COLO668 (cell line): ENCODE data around the gene PPP2R2C.

Experiments
- DNase-seq: peaks from one replicate; lab custom pipeline; 2025; ENCODE audit not compliant: unreplicated experiment; lab: John Stamatoyannopoulos, UW

The PPP2R2C gene

GRCh38 chr4:6472387-6473263, at the start of gene PPP2R2C:
Gene PPP2R2C (minus strand): TSS chr4:6472614. CDS start chr4:6472229, 385 bp downstream.
- peak; percentile 66 for DNase-seq

GRCh38 chr4:6520978-6521377, 48.6 kb upstream of the PPP2R2C start:
- no peak for DNase-seq

DNA sequence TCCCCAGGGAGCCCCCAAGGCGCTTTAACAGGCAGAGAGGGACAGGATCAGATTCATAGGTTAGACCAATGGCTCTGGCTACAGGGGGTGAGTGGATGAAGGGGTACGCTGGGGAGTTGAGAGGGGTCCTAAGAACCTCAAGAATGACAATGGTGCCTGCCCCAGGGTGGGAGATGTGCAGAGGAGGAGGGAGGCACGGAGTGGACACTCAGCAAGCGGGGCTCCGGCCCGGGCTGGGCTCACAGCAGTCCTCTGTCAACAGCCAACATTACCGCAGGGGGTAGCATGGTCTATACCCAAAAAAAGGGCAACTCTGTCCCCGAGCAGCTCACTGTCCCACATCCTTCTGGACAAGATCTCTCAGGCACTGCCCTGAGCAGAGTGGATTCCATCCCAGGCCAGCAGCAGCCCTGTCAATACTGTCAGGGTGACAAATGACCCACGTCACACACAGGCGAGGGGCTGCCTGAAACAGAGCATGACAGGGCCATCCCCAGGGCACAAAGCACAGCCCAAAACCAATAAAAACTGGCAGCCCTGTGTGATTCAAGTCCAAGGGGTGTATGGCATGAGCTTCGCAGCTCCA, 47.7 kb upstream of the PPP2R2C start:
- DNase-seq: no peak

DNA sequence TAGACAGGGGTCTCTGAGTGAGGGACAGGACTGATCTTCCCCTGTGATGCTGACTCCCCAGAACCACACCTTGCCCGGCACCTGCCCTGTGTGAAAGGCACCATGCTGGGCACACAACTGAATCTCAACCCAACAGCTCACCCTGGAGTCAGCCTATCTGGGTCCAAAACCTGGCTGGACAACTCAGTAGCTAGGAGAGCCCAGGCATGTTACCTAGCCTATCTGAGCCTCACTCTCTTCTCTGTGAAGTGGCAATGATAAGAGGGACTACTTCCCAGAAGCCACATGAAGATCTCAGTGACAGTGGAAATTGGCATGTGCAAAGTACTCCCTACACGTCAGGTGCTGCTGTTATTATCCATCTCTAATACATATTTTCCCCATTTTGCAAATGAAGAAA, 44.8 kb upstream of the PPP2R2C start:
- DNase-seq: no peak

- DNase-seq: no peak
Observed at GRCh38 chr4:6516762-6517161, 44.3 kb upstream of the PPP2R2C start.

DNA sequence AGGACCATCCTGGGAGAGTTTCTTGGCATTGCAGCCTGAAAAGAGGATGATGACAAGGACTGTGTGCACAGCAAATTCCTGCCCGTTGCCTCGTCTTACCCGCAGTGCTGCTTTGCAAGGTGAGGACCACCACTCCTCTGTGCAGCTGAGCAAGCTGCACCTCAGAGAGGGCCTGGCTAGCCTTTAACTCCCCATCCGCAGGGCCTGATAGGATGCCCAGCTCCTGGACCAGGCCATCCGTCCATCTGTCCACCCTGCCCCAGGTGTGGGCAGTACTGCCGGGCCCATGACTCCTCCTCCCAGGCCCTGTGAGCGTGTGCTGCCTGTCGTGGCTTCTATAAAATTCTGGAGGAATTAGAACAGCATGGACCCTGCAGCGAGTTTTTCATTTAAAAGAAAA, 43.9 kb upstream of the PPP2R2C start:
- DNase-seq: no peak

GRCh38 chr4:6513678-6514077, 41.3 kb upstream of the PPP2R2C start:
- DNase-seq: no peak

DNA sequence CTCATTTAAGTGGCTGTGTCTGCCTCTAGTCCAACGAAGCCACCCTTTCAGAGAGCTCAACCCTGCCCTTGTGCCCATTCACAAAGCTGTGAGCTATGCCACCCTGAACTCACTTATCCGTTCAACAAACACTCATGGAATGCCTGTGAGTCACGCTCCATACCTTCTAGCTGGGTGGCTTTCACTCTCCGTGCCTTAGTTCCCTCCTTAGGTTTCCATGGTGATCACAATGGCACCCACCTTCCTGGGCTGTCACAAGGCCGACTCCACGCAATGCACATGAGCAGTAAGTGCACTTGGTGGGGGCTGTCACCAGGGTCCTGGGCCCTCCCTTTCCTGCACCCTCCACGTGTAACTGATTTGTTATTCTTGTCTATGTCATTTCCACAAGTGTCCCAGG, 37.2 kb upstream of the PPP2R2C start:
- DNase-seq: no peak

DNA sequence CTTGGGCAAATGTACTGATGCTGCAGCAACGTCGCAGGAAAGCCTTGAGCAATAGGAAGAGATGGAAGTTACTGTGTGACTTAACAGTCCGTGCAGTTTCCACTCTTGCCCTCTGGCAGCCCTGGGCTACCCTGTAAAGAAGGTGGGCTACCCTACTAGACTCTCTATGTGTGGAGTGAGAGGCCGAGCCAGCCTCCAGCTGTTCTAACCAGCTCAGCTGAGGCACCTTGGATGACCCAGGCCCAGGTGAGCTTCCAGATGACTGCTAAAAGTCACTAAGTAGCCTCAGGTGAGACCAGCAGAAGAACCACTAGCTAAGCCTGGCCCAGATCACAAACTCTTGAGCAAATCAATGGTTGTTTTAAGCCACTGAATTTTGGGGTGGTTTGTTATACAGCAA, 34.9 kb upstream of the PPP2R2C start:
- DNase-seq: no peak

DNA sequence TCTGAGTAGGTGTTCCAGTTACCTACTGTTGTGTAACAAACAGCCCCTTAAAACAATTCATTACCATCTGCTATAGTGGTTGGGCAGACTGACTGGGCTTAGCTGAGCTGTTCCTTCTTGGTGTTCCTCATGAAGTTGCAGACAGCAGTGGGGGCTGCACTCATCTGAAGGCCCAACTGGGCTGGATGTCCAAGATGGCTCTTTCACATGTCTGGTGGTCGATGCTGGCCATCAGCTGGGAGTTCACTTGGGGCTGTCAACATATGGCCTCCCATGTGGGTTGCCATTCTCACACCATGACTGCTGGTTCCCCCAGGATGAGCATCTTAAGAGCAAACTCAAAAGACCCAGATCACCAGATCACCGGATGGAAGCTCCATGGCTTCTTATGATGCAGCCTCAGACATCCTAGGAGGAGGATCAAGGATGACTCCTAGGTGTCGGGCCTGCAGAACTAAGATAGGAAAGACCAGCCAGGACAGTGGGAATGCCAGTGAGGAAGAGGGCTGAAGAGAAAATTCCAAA, 34.3 kb upstream of the PPP2R2C start:
- no peak for DNase-seq

DNA sequence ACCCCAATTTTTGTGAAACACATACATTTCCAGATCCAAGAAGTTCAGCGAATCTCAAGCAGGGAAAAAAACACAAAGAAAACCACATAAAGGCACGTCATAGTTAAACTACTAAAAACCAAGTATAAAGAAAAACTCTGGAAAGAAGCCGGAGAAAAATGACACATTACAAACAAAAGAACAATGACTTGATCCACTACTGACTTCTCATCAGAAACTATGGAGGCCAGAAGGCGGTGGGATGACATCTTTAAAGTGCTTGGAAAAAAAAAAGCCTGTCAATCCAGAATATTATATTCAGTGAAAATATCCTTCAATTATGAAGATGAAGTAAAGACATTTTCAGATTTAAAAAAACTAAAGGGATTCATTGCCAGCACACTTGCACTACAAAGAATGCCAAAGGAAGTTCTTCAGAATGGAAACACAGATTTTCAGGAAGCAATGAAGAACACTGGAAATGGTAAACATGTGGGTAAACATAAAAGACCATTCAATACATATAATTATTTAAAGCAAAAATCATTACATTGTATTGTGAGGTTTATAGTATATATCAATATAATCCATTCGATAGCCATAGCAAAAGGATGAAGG, 32.6 kb upstream of the PPP2R2C start:
- no peak for DNase-seq

DNA sequence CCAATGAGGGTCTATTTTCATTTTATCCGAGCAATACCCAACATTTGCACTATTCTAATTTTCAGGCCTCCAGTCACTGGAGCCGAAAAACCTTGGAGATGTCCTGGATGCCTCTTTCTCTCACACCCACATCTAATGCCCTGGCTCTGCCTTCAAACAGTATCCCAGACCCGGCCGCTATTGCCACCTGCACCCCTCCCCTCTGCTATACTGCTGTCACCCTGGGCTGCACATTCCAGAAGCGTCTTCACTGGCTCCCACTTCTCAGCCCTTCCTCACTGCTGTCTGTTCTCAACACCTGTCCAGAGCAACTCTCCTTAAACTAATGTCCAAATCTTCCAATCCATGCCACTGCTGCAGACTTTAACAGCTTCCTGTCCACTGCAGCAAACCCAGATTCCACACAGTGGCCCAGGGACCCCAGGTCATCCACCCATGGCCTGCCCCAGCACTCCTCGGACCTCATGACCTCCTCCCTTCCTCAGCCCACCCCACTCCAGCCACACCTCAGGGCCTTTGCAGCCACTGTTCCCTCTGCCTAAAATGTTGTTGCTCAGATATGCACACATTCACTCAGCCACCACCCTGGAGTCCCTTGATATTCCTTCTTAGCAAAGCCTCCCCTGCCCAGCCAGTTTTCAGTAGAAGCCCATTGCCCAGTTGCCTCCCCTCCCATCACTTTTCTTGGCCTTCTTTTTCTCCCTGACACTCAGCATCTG, 30.5 kb upstream of the PPP2R2C start:
- DNase-seq: no peak

GRCh38 chr4:6502147-6502546, 29.7 kb upstream of the PPP2R2C start:
- no peak for DNase-seq

DNA sequence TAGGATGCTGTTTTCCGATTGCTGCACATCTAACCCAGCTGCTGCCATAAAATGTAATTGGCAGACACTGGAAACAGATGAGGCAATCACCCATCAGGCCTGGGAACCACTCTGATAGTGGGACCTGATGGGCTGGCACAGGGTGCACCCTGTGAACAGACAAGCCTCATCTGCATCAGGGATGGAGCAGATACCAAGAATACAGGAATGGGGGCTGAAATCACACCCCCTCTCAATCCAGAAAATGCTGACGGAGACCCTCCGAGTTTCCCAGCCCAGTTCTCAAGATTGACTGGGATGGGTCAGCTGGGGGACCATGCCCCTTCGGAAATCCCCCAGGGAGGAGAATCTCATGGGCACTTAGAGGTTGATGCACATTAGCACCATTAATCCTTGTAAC, 28.8 kb upstream of the PPP2R2C start:
- DNase-seq: no peak

- DNase-seq: no peak
Observed at GRCh38 chr4:6500481-6501140, 28.2 kb upstream of the PPP2R2C start.

GRCh38 chr4:6499238-6499600, 26.8 kb upstream of the PPP2R2C start:
- no peak for DNase-seq

- no peak for DNase-seq
Observed at GRCh38 chr4:6498511-6499237, 26.3 kb upstream of the PPP2R2C start.

- DNase-seq: no peak
Observed at GRCh38 chr4:6497796-6498195, 25.4 kb upstream of the PPP2R2C start.

DNA sequence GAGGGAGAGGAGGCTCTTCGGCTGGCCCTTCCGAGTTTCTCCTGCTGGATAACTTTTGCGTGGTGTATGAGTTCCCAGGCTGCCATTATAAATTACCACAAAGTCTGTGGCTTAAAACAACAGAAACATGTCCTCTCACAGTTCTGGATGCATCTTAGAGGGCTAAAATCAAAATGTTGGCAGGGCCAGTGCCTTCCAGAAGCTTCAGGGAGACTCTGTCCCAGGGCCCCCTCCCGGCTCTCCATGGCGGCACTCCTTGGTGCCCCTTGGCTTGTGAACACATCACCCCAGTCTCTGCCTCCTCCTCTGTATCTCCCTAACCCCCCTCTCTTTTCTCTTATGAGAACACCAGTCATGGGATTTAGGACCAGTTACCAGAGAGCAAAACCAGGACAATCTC, 23.3 kb upstream of the PPP2R2C start:
- no peak for DNase-seq

- no peak for DNase-seq
Observed at GRCh38 chr4:6495296-6495590, 22.8 kb upstream of the PPP2R2C start.
